Naive thymus-derived CD8-positive, alpha-beta T cell (primary cell): ENCODE results near the gene SEMA4F. TPM values are rescaled to one million over a fixed set of nuclear protein-coding genes. Genes with fewer than 3 reads are reported as not detected.

ENCODE experiments used
- ATAC-seq, 2 donors: fragments of 150-1000 bp; cut with Tn5 transposase in 1 of 2; sonication (Bioruptor Pico), chemical (Tn5 transposase) in 1 of 2; 1 replicate in 1 of 2; 2 replicates in 1 of 2; pipeline ENCODE4 v1.10.0; 2021; ENCODE audit warnings: mild to moderate bottlenecking in 2 of 2, moderate library complexity in 2 of 2
- POLR2A ChIA-PET: fragments of 350-600 bp; sonication (Branson Sonifier 250); formaldehyde crosslinking; loops from one replicate; lab custom pipeline; 2021; ENCODE audit warnings: antibody characterized with exemption; lab: Charles Lee
- DNase-seq, 10 donors: peaks; one replicate each; pipeline versions ENCODE4 v3.0.0 to v3.0.0-alpha.2; 2020 to 2022
- H3K27ac Mint-ChIP-seq, 10 donors: one replicate each; pipeline ENCODE4 v1.8.0; 2020 to 2022; ENCODE audit warnings: mild to moderate bottlenecking in 10 of 10, mixed read lengths in 10 of 10, moderate library complexity in 4 of 10, inconsistent platforms in 1 of 10
- H3K27me3 Mint-ChIP-seq, 5 donors: one replicate each; pipeline ENCODE4 v1.8.0; 2021 to 2022; ENCODE audit warnings: mixed read lengths in 5 of 5
- H3K36me3 Mint-ChIP-seq, 3 donors: one replicate each; pipeline ENCODE4 v1.8.0; 2020 to 2022; ENCODE audit warnings: mixed read lengths in 3 of 3, mild to moderate bottlenecking in 2 of 3, inconsistent platforms in 1 of 3
- H3K4me1 Mint-ChIP-seq, 4 donors: one replicate each; pipeline ENCODE4 v1.8.0; 2021 to 2022; ENCODE audit warnings: mixed read lengths in 4 of 4
- H3K4me3 Mint-ChIP-seq, 10 donors: one replicate each; pipeline ENCODE4 v1.8.0; 2020 to 2022; ENCODE audit warnings: mild to moderate bottlenecking in 10 of 10, mixed read lengths in 10 of 10, moderate library complexity in 6 of 10, inconsistent platforms in 1 of 10
- H3K9me3 Mint-ChIP-seq, 9 donors: one replicate each; pipeline ENCODE4 v1.8.0; 2020 to 2022; ENCODE audit warnings: mixed read lengths in 9 of 9, mild to moderate bottlenecking in 3 of 9, inconsistent platforms in 1 of 9, moderate library complexity in 1 of 9
- polyA plus RNA-seq, 3 donors: library from polyadenylated mRNA; unstranded; fragments of 300-500 nt; fragmentation: Illumina TruSeq; gene quantifications; one replicate each; pipeline ENCODE4 v1.2.3, GENCODE V29; 2021
- total RNA-seq, 8 experiments: library from RNA in 2 of 8; stranded (reverse) in 2 of 8; gene quantifications; one replicate each; pipeline ENCODE4 v1.2.3 and lab custom pipeline; 2021 to 2026

Gene SEMA4F
- total and polyA plus RNA-seq, 5 experiments from 2014 or later: 5.6 to 18.9 (median 8.3) TPM

DNA sequence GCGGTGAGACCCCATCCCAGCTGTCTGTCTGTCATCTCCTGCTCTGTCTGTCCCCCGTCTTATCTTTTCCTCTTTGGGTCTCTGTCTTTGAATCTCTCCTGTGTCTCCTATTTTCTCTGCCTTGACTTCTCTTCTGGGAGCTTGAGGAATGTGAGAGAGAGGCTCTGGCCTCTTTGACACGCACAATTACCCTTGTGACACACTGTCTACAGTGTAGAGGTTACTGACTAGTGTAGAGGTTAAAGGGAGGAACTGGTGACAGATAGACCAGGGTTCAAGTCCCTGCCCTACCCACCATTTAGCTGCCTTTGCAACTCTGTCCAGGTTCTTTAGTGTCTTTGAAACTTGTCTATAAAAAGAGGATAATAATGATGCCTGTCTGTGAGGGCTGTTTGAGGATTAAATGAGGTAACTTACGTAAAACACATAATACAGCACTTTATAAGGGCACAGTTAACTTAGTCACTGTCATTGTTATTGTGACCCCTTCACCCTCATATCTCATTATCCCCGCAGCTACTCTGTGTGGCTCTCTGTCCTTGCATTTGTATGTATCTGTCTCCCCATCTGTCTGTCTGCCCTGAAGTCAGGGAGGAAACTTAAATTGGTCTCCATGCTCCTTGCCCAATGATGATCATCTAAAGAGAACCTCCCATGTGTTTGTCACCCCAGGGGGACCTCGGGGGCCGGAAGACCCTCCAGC is 19.9 kb downstream of the SEMA4F start:
- H3K4me3 Mint-ChIP-seq: no peak overlapping the region
- H3K9me3 Mint-ChIP-seq: no peaks in the 10 kb centered on the region
- H3K36me3 Mint-ChIP-seq: peaks cover 16 to 83% (median 28%) of the 10 kb centered on the region in 3 donors
- ATAC-seq (no peak), DNase-seq (no peak)
- peak overlapping the region in 2 of 10 donors; percentile 29 to 45 for H3K27ac Mint-ChIP-seq
- H3K27me3 Mint-ChIP-seq: no peaks in the 10 kb centered on the region
- peaks cover 0 to 7% (median 0%) of the 10 kb centered on the region in 4 donors for H3K4me1 Mint-ChIP-seq
- POLR2A ChIA-PET: no interaction called here

- ATAC-seq (no peak), DNase-seq (no peak)
- POLR2A ChIA-PET: no interaction called here
- Mint-ChIP-seq H3K4me3 (no peak overlapping the region), H3K27ac (no peak overlapping the region), H3K4me1 (peaks cover 0 to 7% (median 0%) of the 10 kb centered on the region in 4 donors), H3K27me3 (no peaks in the 10 kb centered on the region), H3K9me3 (no peaks in the 10 kb centered on the region), H3K36me3 (peaks cover 16 to 86% (median 29%) of the 10 kb centered on the region in 3 donors)
These were observed 21.0 kb downstream of the SEMA4F start for GRCh38 chr2:74675090-74675489.

- Mint-ChIP-seq H3K36me3 (peaks cover 16 to 81% (median 32%) of the 10 kb centered on the region in 3 donors), H3K27me3 (no peaks in the 10 kb centered on the region), H3K4me3 (no peak overlapping the region), H3K27ac (peak overlapping the region in 1 of 10 donors; percentile 84), H3K9me3 (no peaks in the 10 kb centered on the region), H3K4me1 (peaks cover 0 to 5% (median 0%) of the 10 kb centered on the region in 4 donors)
- no peak for ATAC-seq
- no peak for DNase-seq
- POLR2A ChIA-PET: no interaction called here
These were observed 22.3 kb downstream of the SEMA4F start for GRCh38 chr2:74676331-74676730.

GRCh38 chr2:74679615-74680014 is 25.6 kb downstream of the SEMA4F start:
- Mint-ChIP-seq H3K27ac (no peak overlapping the region), H3K4me3 (no peak overlapping the region), H3K9me3 (no peaks in the 10 kb centered on the region), H3K4me1 (no peaks in the 10 kb centered on the region), H3K27me3 (no peaks in the 10 kb centered on the region), H3K36me3 (peaks cover 9 to 58% (median 22%) of the 10 kb centered on the region in 3 donors)
- DNase-seq (no peak), ATAC-seq (no peak)
- POLR2A ChIA-PET: no interaction called here

GRCh38 chr2:74682501-74682900 is 28.5 kb downstream of the SEMA4F start:
- Mint-ChIP-seq H3K4me3 (no peak overlapping the region), H3K36me3 (peaks cover 0 to 35% (median 7%) of the 10 kb centered on the region in 3 donors), H3K27me3 (no peaks in the 10 kb centered on the region), H3K27ac (peak overlapping the region in 5 of 10 donors; percentile 4 to 60 (median 16)), H3K4me1 (peaks cover 0 to 2% (median 0%) of the 10 kb centered on the region in 4 donors), H3K9me3 (no peaks in the 10 kb centered on the region)
- POLR2A ChIA-PET: no interaction called here
- DNase-seq: no peak
- no peak for ATAC-seq

GRCh38 chr2:74685408-74685807 is 31.4 kb downstream of the SEMA4F start:
- Mint-ChIP-seq H3K9me3 (no peaks in the 10 kb centered on the region), H3K27me3 (no peaks in the 10 kb centered on the region), H3K27ac (peak overlapping the region in 1 of 10 donors; percentile 61), H3K4me1 (peaks cover 0 to 2% (median 0%) of the 10 kb centered on the region in 4 donors), H3K36me3 (peaks cover 0 to 11% (median 3%) of the 10 kb centered on the region in 3 donors), H3K4me3 (no peak overlapping the region)
- DNase-seq (no peak), ATAC-seq (no peak)
- POLR2A ChIA-PET: no interaction called here

DNA sequence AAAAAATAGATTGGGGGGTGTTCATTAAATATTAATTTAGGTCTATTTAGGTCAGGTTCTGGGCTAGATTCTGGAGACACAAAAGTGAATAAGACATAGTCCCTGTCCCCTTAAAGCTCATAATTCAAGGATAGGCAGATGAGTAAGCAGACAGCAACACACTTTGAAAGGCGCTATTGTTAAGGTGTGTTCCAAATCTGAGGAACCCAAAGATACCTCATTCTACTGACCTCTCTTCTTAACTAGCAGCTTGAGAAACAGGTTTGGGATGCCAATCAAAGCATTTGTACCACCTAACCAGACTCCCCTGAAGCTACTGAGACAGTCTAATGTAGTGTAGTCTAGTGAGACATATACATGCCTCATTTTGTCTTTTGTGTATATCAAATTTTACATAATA is 34.8 kb downstream of the SEMA4F start:
- DNase-seq (no peak), ATAC-seq (no peak)
- Mint-ChIP-seq H3K4me1 (peaks cover 0 to 3% (median 1%) of the 10 kb centered on the region in 4 donors), H3K27ac (no peak overlapping the region), H3K36me3 (peaks cover 0 to 7% (median 0%) of the 10 kb centered on the region in 3 donors), H3K4me3 (no peak overlapping the region), H3K9me3 (no peaks in the 10 kb centered on the region), H3K27me3 (no peaks in the 10 kb centered on the region)
- POLR2A ChIA-PET: no interaction called here

GRCh38 chr2:74689671-74690070 is 35.6 kb downstream of the SEMA4F start:
- Mint-ChIP-seq H3K27ac (no peak overlapping the region), H3K9me3 (no peaks in the 10 kb centered on the region), H3K36me3 (peaks cover 0 to 7% (median 0%) of the 10 kb centered on the region in 3 donors), H3K4me1 (peaks cover 0 to 3% (median 1%) of the 10 kb centered on the region in 4 donors), H3K27me3 (no peaks in the 10 kb centered on the region), H3K4me3 (no peak overlapping the region)
- ATAC-seq: no peak
- no peak for DNase-seq
- POLR2A ChIA-PET: no interaction called here

DNA sequence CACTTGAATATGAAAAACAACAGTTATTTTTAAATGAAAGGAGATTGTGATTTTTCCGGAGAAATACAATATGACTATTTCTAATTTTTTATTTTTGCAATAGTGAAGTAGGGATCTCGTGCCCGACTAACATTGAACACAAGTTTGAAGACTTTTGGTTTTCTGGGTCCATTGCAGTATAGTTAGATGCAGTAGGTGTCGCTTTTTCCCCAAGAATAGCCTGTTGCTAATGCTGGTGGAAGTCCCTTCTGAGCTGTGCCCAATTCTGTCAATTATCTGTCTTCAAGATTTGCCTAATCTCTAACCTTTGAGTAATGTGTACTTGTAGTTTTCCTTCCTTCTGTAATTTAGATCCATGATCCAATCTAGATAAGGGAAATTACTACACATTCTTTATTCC is 36.5 kb downstream of the SEMA4F start:
- Mint-ChIP-seq H3K27ac (no peak overlapping the region), H3K9me3 (no peaks in the 10 kb centered on the region), H3K4me3 (no peak overlapping the region), H3K4me1 (peaks cover 0 to 3% (median 1%) of the 10 kb centered on the region in 4 donors), H3K36me3 (peaks cover 0 to 10% (median 4%) of the 10 kb centered on the region in 3 donors), H3K27me3 (peaks cover 0 to 3% (median 0%) of the 10 kb centered on the region in 5 donors)
- POLR2A ChIA-PET: no interaction called here
- ATAC-seq (peak; percentile 35 to 52), DNase-seq (peak in 4 of 10 donors; percentile 9 to 32 (median 25))

DNA sequence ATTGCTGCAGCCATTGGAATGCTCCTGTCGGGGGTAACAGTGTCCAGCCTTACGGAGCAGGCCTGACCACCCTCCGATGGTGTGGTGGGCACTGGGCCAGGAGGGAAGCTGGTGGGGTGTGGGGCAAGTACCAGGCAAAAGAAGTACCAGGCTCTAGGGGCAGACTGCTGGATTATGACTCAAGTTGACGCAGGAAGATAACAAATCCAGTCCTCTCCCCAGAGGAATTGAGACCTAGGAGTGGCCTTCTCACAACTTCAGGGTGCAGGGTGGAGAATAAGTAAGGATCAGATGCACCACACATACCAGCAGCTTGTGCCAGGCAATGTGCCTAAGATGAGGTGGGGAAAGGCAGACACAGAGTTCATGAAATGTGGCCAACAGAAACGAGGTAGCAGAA is 37.9 kb downstream of the SEMA4F start:
- no peak for ATAC-seq
- no peak for DNase-seq
- H3K27me3 Mint-ChIP-seq: peaks cover 0 to 3% (median 0%) of the 10 kb centered on the region in 5 donors
- no peak overlapping the region for H3K4me3 Mint-ChIP-seq
- POLR2A ChIA-PET: no interaction called here
- H3K36me3 Mint-ChIP-seq: peaks cover 0 to 8% (median 8%) of the 10 kb centered on the region in 3 donors
- no peaks in the 10 kb centered on the region for H3K9me3 Mint-ChIP-seq
- peak overlapping the region in 1 of 10 donors; percentile 58 for H3K27ac Mint-ChIP-seq
- H3K4me1 Mint-ChIP-seq: peaks cover 0 to 3% (median 0%) of the 10 kb centered on the region in 4 donors

DNA sequence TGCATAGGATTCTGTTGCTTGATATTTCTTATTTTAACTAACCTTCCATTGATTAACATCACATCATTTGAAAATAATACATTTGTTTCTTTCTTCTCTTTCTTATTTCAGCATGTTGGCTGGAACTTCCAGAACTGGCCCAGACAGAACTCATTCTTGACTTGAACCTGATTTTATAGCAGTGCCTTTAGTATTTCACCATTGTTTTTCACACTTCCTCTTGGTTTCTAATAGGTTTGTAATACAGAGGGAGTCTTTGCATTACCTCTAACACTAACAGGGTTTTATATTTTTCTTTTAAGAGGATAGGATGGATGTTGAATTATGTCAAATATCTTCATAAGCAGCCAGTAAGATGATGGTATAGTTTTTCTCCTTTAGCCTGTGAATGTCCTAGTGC is 39.2 kb downstream of the SEMA4F start:
- H3K9me3 Mint-ChIP-seq: no peaks in the 10 kb centered on the region
- DNase-seq: no peak
- H3K27me3 Mint-ChIP-seq: peaks cover 0 to 3% (median 0%) of the 10 kb centered on the region in 5 donors
- ATAC-seq: no peak
- H3K4me3 Mint-ChIP-seq: no peak overlapping the region
- H3K36me3 Mint-ChIP-seq: peaks cover 0 to 9% (median 8%) of the 10 kb centered on the region in 3 donors
- no peak overlapping the region for H3K27ac Mint-ChIP-seq
- peaks cover 0 to 3% (median 0%) of the 10 kb centered on the region in 4 donors for H3K4me1 Mint-ChIP-seq
- POLR2A ChIA-PET: no interaction called here

GRCh38 chr2:74693668-74694067 is 39.6 kb downstream of the SEMA4F start:
- DNase-seq: no peak
- Mint-ChIP-seq H3K27me3 (peaks cover 0 to 3% (median 0%) of the 10 kb centered on the region in 5 donors), H3K27ac (no peak overlapping the region), H3K4me1 (peaks cover 0 to 3% (median 0%) of the 10 kb centered on the region in 4 donors), H3K36me3 (peaks cover 0 to 9% (median 8%) of the 10 kb centered on the region in 3 donors), H3K4me3 (no peak overlapping the region), H3K9me3 (no peaks in the 10 kb centered on the region)
- ATAC-seq: no peak
- POLR2A ChIA-PET: no interaction called here

DNA sequence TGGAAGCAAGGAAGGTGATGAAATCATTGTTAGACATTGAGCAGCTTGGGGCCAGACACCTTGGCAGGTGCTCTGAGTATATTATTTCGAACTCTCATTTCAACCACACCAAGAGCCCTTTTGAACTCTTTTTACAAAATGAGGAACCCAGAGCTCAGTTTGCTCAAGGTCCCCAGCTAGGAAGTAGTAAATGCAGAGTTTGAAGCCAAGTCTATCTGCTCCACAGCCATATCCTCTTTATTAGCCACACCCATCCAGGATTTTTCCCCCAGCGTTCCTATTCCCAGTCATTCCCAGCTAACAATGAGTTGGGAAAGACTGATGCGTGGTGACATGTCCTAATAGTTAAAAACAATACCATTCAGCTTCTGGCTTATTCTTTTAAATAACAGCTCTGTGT is 40.2 kb downstream of the SEMA4F start:
- ATAC-seq: no peak
- Mint-ChIP-seq H3K27me3 (peaks cover 0 to 3% (median 0%) of the 10 kb centered on the region in 5 donors), H3K27ac (no peak overlapping the region), H3K36me3 (peaks cover 5 to 13% (median 13%) of the 10 kb centered on the region in 3 donors), H3K4me1 (peaks cover 0 to 3% (median 0%) of the 10 kb centered on the region in 4 donors), H3K9me3 (no peaks in the 10 kb centered on the region), H3K4me3 (no peak overlapping the region)
- POLR2A ChIA-PET: no interaction called here
- DNase-seq: no peak
